Colonic mucosa (tissue), 4 donors: Measurements from ENCODE around the gene COX10. TPM values are rescaled to one million over a fixed set of nuclear protein-coding genes. Genes with fewer than 3 reads are reported as not detected.

Experiments used
- DNase-seq: peaks from one replicate; pipeline ENCODE4 v3.0.0-alpha.2; 2020
- H3K27ac ChIP-seq: fragments of 200-600 bp; one replicate; pipeline ENCODE4 v1.8.0; 2021
- H3K27me3 ChIP-seq: fragments of 200-600 bp; one replicate; pipeline ENCODE4 v1.8.0; 2021
- H3K36me3 ChIP-seq: fragments of 200-600 bp; one replicate; pipeline ENCODE4 v1.8.0; 2021
- H3K4me1 ChIP-seq: fragments of 200-600 bp; one replicate; pipeline ENCODE4 v1.8.0; 2021; ENCODE audit warnings: mild to moderate bottlenecking
- H3K4me3 ChIP-seq: fragments of 200-600 bp; one replicate; pipeline ENCODE4 v1.8.0; 2021
- H3K9ac ChIP-seq, 2 donors: one replicate each; pipeline ENCODE4 v1.7.0; 2013; ENCODE audit warnings: control low read depth in 2 of 2, low read depth in 2 of 2, low read length in 2 of 2
- H3K9me3 ChIP-seq: fragments of 200-600 bp; one replicate; pipeline ENCODE4 v1.8.0; 2021
- intact Hi-C: fragments of 100-400 bp; cut with DNase I; formaldehyde crosslinking; loops from one replicate; pipeline ENCODE4 v1.14.1; 2022
- total RNA-seq, 2 donors: library from RNA; stranded (reverse); fragmentation: NEBNext Ultra II Directional in 1 of 2; extraction: Animal tissue kit (Norgen Biotek cat#: 25700) in 1 of 2; gene quantifications; one replicate each; pipeline ENCODE4 v1.2.1, GENCODE V29; 2021
- TF ChIP-seq, protein P1 (sequence below): fragments of 200-600 bp; IDR thresholded peaks from one replicate; pipeline ENCODE4 v1.8.0; 2022; ENCODE audit warnings: antibody characterized with exemption, mild to moderate bottlenecking
- donor health status: healthy.
- donor health status: DM: no; HTN: no; CAD: no.
- donor health status: DM: no; HTN: no; CAD: no.

Gene COX10
- total RNA-seq, 2 donors from 2014 or later = 35.1 to 36.0 TPM

- Histone ChIP-seq H3K27me3 (no peaks in the 10 kb centered on the region), H3K9me3 (no peaks in the 10 kb centered on the region), H3K9ac (no peak overlapping the region), H3K4me3 (no peak overlapping the region), H3K27ac (no peak overlapping the region), H3K4me1 (no peaks in the 10 kb centered on the region), H3K36me3 (no peaks in the 10 kb centered on the region)
- DNase-seq = no peak
- TF ChIP-seq, protein P1, sequence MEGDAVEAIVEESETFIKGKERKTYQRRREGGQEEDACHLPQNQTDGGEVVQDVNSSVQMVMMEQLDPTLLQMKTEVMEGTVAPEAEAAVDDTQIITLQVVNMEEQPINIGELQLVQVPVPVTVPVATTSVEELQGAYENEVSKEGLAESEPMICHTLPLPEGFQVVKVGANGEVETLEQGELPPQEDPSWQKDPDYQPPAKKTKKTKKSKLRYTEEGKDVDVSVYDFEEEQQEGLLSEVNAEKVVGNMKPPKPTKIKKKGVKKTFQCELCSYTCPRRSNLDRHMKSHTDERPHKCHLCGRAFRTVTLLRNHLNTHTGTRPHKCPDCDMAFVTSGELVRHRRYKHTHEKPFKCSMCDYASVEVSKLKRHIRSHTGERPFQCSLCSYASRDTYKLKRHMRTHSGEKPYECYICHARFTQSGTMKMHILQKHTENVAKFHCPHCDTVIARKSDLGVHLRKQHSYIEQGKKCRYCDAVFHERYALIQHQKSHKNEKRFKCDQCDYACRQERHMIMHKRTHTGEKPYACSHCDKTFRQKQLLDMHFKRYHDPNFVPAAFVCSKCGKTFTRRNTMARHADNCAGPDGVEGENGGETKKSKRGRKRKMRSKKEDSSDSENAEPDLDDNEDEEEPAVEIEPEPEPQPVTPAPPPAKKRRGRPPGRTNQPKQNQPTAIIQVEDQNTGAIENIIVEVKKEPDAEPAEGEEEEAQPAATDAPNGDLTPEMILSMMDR = no peak
- intact Hi-C loops = no loop called here
Observed at GRCh38 chr17:14098246-14098645, 28.9 kb downstream of the COX10 start.

DNA sequence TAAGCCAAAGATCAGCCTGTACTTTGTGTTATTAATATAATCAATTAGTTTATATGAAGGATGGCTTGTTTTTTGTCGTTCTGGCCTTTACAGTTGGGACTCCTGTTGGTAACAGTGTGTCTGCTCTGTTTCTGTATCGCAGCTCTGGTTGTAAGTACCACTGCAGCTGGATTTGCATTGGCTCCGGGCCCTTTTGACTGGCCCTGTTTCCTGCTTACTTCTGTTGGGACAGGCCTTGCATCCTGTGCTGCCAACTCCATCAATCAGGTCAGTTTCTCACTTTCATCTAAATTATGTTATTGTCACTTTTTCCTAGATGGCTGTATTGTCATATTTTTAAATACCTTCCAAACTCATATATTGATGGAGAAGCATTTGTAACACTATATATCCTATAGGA lies 32.7 kb downstream of the COX10 start:
- Histone ChIP-seq H3K27me3 (no peaks in the 10 kb centered on the region), H3K36me3 (no peaks in the 10 kb centered on the region), H3K27ac (no peak overlapping the region), H3K4me3 (no peak overlapping the region), H3K9me3 (no peaks in the 10 kb centered on the region), H3K9ac (no peak overlapping the region), H3K4me1 (no peaks in the 10 kb centered on the region)
- DNase-seq = no peak
- intact Hi-C loops = no loop called here
- TF ChIP-seq, protein P1 = no peak

GRCh38 chr17:14103836-14104235 lies 34.5 kb downstream of the COX10 start:
- intact Hi-C loops = no loop called here
- Histone ChIP-seq H3K27ac (no peak overlapping the region), H3K9ac (no peak overlapping the region), H3K9me3 (no peaks in the 10 kb centered on the region), H3K4me3 (no peak overlapping the region), H3K4me1 (no peaks in the 10 kb centered on the region), H3K27me3 (no peaks in the 10 kb centered on the region), H3K36me3 (no peaks in the 10 kb centered on the region)
- no peak for DNase-seq
- TF ChIP-seq, protein P1 = no peak

GRCh38 chr17:14104734-14105133 lies 35.4 kb downstream of the COX10 start:
- Histone ChIP-seq H3K27ac (no peak overlapping the region), H3K4me1 (no peaks in the 10 kb centered on the region), H3K27me3 (no peaks in the 10 kb centered on the region), H3K9me3 (no peaks in the 10 kb centered on the region), H3K9ac (no peak overlapping the region), H3K36me3 (no peaks in the 10 kb centered on the region), H3K4me3 (no peak overlapping the region)
- intact Hi-C loops = no loop called here
- TF ChIP-seq, protein P1 = no peak
- no peak for DNase-seq

- DNase-seq = no peak
- Histone ChIP-seq H3K27me3 (no peaks in the 10 kb centered on the region), H3K9ac (no peak overlapping the region), H3K9me3 (no peaks in the 10 kb centered on the region), H3K4me1 (no peaks in the 10 kb centered on the region), H3K4me3 (no peak overlapping the region), H3K36me3 (no peaks in the 10 kb centered on the region), H3K27ac (no peak overlapping the region)
- TF ChIP-seq, protein P1 = no peak
- intact Hi-C loops = no loop called here
Observed at GRCh38 chr17:14107889-14108288, 38.6 kb downstream of the COX10 start.

GRCh38 chr17:14112407-14112806 lies 43.1 kb downstream of the COX10 start:
- Histone ChIP-seq H3K36me3 (no peaks in the 10 kb centered on the region), H3K9me3 (no peaks in the 10 kb centered on the region), H3K27ac (no peak overlapping the region), H3K4me1 (no peaks in the 10 kb centered on the region), H3K9ac (no peak overlapping the region), H3K27me3 (no peaks in the 10 kb centered on the region), H3K4me3 (no peak overlapping the region)
- no peak for DNase-seq
- intact Hi-C loops = no loop called here
- TF ChIP-seq, protein P1 = no peak
